Measurements from ENCODE around the gene MASP1.

The MASP1 gene

GRCh38 chr3:187186375-187186774 is 105.2 kb downstream of the MASP1 start:
- no peak for DNase-seq (ENCODE audit: low read depth)

DNA sequence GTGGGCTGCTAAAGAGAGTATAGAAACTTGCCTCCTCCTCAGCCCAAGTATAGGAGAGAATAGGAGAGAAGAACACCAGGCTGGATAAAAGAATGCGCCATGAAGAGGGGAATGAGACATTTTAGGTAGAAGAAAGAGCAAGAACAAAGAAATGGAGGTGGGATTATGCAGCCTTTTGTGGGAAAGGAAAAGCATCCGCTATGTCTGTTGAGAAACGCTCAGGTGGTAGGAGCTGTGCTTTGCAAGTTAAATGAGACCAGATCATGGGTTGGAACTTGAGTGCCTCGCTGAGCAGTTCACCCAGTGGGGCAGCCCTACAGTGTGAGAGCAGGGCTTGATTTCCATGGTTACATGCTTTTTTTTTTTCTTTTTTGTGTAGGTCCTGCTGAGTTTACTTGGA is 105.8 kb downstream of the MASP1 start:
- no peak for DNase-seq (ENCODE audit: low read depth)

All from non-pigmented ciliary epithelial cell (primary cell).